H1 (cell line): ENCODE data around the gene PDHX. TPM values are rescaled to one million over a fixed set of nuclear protein-coding genes. Genes with fewer than 3 reads are reported as not detected.

Source experiments
- BRCA1 ChIP-seq: IDR thresholded peaks from 2 replicates; pipeline ENCODE4 v1.6.1; 2012; ENCODE audit warnings: low read depth, low read length, improper control_type of control experiment
- CEBPB ChIP-seq: IDR thresholded peaks from 2 replicates; pipeline ENCODE4 v1.6.1; 2012; ENCODE audit warnings: low read depth, low read length
- CHD7 ChIP-seq: fragments of 300-600 bp; sonication (generic); IDR thresholded peaks from 2 replicates; pipeline ENCODE4 v1.7.1; 2012; ENCODE audit warnings: low read length, moderate library complexity, mild to moderate bottlenecking, inconsistent platforms; ENCODE audit not compliant: insufficient replicate concordance
- RNF2 ChIP-seq: fragments of 200-900, 300-1000 bp; sonication (generic); IDR thresholded peaks from 2 replicates; pipeline ENCODE4 v1.7.1; 2016; ENCODE audit warnings: borderline replicate concordance, low read depth, mild to moderate bottlenecking, antibody characterized with exemption, low read length; ENCODE audit not compliant: poor library complexity, severe bottlenecking; ENCODE audit errors: missing control alignments
- TAF7 ChIP-seq: optimal IDR thresholded peaks from 2 replicates; pipeline ENCODE3; 2011; ENCODE audit warnings: low read depth, mild to moderate bottlenecking, inconsistent platforms, low read length, moderate library complexity, borderline replicate concordance
- YY1 ChIP-seq: IDR thresholded peaks from 2 replicates; pipeline ENCODE4 v1.6.1; 2011; ENCODE audit warnings: low read depth, mild to moderate bottlenecking, low read length
- ZNF274 ChIP-seq: IDR thresholded peaks from 2 replicates; pipeline ENCODE4 v1.7.0; 2012; ENCODE audit warnings: low read length, borderline replicate concordance; ENCODE audit errors: extremely low read depth
- polyA plus RNA-seq, 7 experiments: library from polyadenylated mRNA; depleted of rRNA in 3 of 7; stranded (reverse) in 5 of 7; unstranded in 2 of 7; fragments of >200 nt in 5 of 7; fragments of 200-250 nt in 2 of 7; gene quantifications; 1 replicate in 5 of 7; 2 replicates in 1 of 7; 4 replicates in 1 of 7; pipeline versions ENCODE4 v1.2.1 to v1.2.3, GENCODE V29; 2011 to 2013; ENCODE audit warnings: missing spikeins in 2 of 7, mixed read lengths in 2 of 7
- total RNA-seq: library from RNA; stranded (reverse); fragmentation: NEBNext Ultra II Directional; extraction: Animal tissue kit (Norgen Biotek cat#: 25700); gene quantifications from 2 replicates; pipeline ENCODE4 v1.2.1, GENCODE V29; 2021

Gene PDHX
- total and polyA plus RNA-seq, 2 of the 8 experiments (the other 6 are each of a cell fraction or from before 2014, with no cell fraction given), result 12.4 to 51.9 TPM

DNA sequence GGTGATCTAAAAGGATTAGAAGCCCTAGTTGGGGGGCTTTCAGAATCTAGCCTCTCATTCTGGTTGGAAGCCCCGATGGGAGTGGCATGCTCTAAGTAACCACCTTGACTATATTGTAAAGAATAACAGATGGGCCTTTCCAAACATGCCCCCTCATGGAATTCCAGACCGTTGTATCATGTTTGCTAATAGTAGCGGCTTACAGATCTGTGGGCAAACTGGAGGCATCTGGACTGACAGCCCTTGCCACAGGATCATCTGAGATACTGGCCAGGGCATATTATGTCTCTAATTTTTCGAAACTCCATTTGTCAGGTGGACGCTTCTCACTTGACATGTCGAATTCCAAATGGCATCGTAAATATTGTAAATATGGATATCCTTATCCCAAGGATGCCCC is 10.8 kb upstream of the PDHX start (continued):
- TF ChIP-seq CHD7 (no peak), ZNF274 (no peak), BRCA1 (no peak), YY1 (no peak), RNF2 (no peak), TAF7 (no peak), CEBPB (no peak)
